ENCODE data around the gene EPS8.

DNA sequence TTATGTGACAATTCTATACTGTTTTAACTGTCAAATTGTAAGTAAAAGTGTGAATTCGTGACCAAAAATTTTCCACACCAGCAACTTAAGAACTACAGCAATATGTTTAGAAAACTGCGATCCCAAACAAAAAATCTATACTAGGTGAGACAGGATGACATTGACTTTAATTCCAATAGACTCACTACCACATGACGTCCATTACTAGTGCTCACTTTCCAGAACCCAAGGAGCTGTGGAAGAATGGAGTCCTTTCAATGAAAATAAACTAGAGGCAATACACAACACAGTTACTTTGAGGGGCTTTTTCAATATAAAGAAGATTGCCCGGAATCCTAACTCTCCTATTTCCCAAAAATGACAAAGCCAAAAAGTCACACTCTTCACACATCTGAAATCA, 1.4 kb downstream of the EPS8 start:
- TF ChIP-seq, protein P1, sequence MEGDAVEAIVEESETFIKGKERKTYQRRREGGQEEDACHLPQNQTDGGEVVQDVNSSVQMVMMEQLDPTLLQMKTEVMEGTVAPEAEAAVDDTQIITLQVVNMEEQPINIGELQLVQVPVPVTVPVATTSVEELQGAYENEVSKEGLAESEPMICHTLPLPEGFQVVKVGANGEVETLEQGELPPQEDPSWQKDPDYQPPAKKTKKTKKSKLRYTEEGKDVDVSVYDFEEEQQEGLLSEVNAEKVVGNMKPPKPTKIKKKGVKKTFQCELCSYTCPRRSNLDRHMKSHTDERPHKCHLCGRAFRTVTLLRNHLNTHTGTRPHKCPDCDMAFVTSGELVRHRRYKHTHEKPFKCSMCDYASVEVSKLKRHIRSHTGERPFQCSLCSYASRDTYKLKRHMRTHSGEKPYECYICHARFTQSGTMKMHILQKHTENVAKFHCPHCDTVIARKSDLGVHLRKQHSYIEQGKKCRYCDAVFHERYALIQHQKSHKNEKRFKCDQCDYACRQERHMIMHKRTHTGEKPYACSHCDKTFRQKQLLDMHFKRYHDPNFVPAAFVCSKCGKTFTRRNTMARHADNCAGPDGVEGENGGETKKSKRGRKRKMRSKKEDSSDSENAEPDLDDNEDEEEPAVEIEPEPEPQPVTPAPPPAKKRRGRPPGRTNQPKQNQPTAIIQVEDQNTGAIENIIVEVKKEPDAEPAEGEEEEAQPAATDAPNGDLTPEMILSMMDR (IDR thresholded peaks at IDR 0.05; ENCODE audit: poor library complexity): no peak
- TF ChIP-seq EZH2 (IDR thresholded peaks at IDR 0.05; ENCODE audit: borderline replicate concordance): no peak
- no peak for TF ChIP-seq EZH2phosphoT487 (IDR thresholded peaks at IDR 0.05; ENCODE audit: low read depth, severe bottlenecking, unreplicated experiment)
